Hepatocyte (in vitro differentiated cells): ENCODE results near the gene ICAM1. TPM values are rescaled to one million over a fixed set of nuclear protein-coding genes. Genes with fewer than 3 reads are reported as not detected.

ENCODE experiments used
- DNase-seq: peaks from one replicate; pipeline ENCODE4 v3.0.0-alpha.2; 2016; ENCODE audit warnings: low spot score
- H2AFZ ChIP-seq: fragments of 200-600 bp; sonication (generic); 2 replicates; pipeline ENCODE4 v1.6.0; 2016; ENCODE audit warnings: antibody characterized with exemption, mild to moderate bottlenecking
- H3K27ac ChIP-seq: fragments of 200-600 bp; sonication (generic); 2 replicates; pipeline ENCODE4 v1.5.1; 2016; ENCODE audit warnings: mild to moderate bottlenecking
- H3K27me3 ChIP-seq: fragments of 200-600 bp; sonication (generic); 2 replicates; pipeline ENCODE4 v1.6.1; 2016
- H3K36me3 ChIP-seq: fragments of 200-600 bp; sonication (generic); replicated peaks from 2 replicates; pipeline ENCODE4 v1.5.1; 2016; ENCODE audit warnings: low read depth; ENCODE audit not compliant: insufficient read depth
- H3K4me1 ChIP-seq: fragments of 200-600 bp; sonication (generic); 2 replicates; pipeline ENCODE4 v1.5.1; 2016; ENCODE audit warnings: mild to moderate bottlenecking, moderate library complexity; ENCODE audit not compliant: insufficient read depth
- H3K4me2 ChIP-seq: fragments of 200-600 bp; sonication (generic); 2 replicates; pipeline ENCODE4 v1.6.0; 2016
- H3K4me3 ChIP-seq: fragments of 200-600 bp; sonication (generic); 2 replicates; pipeline ENCODE4 v1.5.1; 2016; ENCODE audit warnings: mild to moderate bottlenecking
- H3K79me2 ChIP-seq: fragments of 200-600 bp; sonication (generic); 2 replicates; pipeline ENCODE4 v1.6.0; 2017; ENCODE audit warnings: mild to moderate bottlenecking
- H3K9me2 ChIP-seq: fragments of 200-600 bp; sonication (generic); replicated peaks from 2 replicates; pipeline ENCODE4 v1.6.0; 2017; ENCODE audit warnings: mild to moderate bottlenecking; ENCODE audit not compliant: insufficient read depth
- H3K9me3 ChIP-seq: fragments of 200-600 bp; sonication (generic); 2 replicates; pipeline ENCODE4 v1.5.1; 2016; ENCODE audit warnings: low read depth, mild to moderate bottlenecking
- H4K20me1 ChIP-seq: fragments of 200-600 bp; sonication (generic); 2 replicates; pipeline ENCODE4 v1.6.0; 2016; ENCODE audit warnings: mild to moderate bottlenecking; ENCODE audit not compliant: insufficient read depth, poor library complexity, severe bottlenecking
- CTCF ChIP-seq: fragments of 200-600 bp; sonication (generic); IDR thresholded peaks from 2 replicates; pipeline ENCODE4 v1.5.1; 2016; ENCODE audit warnings: antibody characterized with exemption, mild to moderate bottlenecking; ENCODE audit not compliant: poor library complexity
- EZH2 ChIP-seq: fragments of 200-600 bp; sonication (generic); IDR thresholded peaks from 2 replicates; pipeline ENCODE4 v1.6.1; 2016; ENCODE audit warnings: antibody characterized with exemption, mild to moderate bottlenecking, borderline replicate concordance
- EZH2phosphoT487 ChIP-seq: fragments of 200-600 bp; sonication (generic); IDR thresholded peaks from one replicate; pipeline ENCODE4 v1.6.1; 2018; ENCODE audit warnings: antibody characterized with exemption, mild to moderate bottlenecking, low read depth, moderate library complexity; ENCODE audit not compliant: unreplicated experiment, severe bottlenecking
- WGBS: methylation state at CpG from one replicate; pipeline ENCODE4 v1.1.6; 2016; ENCODE audit warnings: low lambda C conversion rate; ENCODE audit errors: missing lambda C conversion rate; 5-methylcytosine and 5-hydroxymethylcytosine counted together
- polyA plus RNA-seq: library from polyadenylated mRNA; unstranded; fragments of >200 nt; fragmentation: Nextera tagmentation; extraction: Ambion mirVana; gene quantifications from 2 replicates; pipeline ENCODE4 v1.2.1, GENCODE V29; 2016
- total RNA-seq: library from RNA; depleted of rRNA; stranded (reverse); fragments of >200 nt; gene quantifications from 2 replicates; pipeline ENCODE4 v1.2.3, GENCODE V29; 2014

ICAM1 gene
- total and polyA plus RNA-seq, 2 experiments from 2014 or later, result 19.6 to 19.9 TPM

- H3K9me3 ChIP-seq, result no peaks in the 10 kb centered on the region
- no peaks in the 10 kb centered on the region for H3K79me2 ChIP-seq
- WGBS, result 88% methylated on average over 10 of the region's 10 CpGs
- H3K36me3 ChIP-seq, result no peaks in the 10 kb centered on the region
- H3K9me2 ChIP-seq, result no peaks in the 10 kb centered on the region
- no peak overlapping the region for H3K4me2 ChIP-seq
- peaks cover 11% of the 10 kb centered on the region for H3K4me1 ChIP-seq
- H4K20me1 ChIP-seq, result no peaks in the 10 kb centered on the region
- H3K27me3 ChIP-seq, result peaks cover 22% of the 10 kb centered on the region
- no peak for DNase-seq
- H2AFZ ChIP-seq, result no peak overlapping the region
- no peak overlapping the region for H3K4me3 ChIP-seq
- TF ChIP-seq EZH2 (no peak), CTCF (no peak), EZH2phosphoT487 (no peak)
- no peak overlapping the region for H3K27ac ChIP-seq
These were observed 3.7 kb downstream of the ICAM1 start for GRCh38 chr19:10274589-10274988.

GRCh38 chr19:10277795-10278589 lies 7.1 kb downstream of the ICAM1 start:
- H4K20me1 ChIP-seq, result no peaks in the 10 kb centered on the region
- H3K9me2 ChIP-seq, result no peaks in the 10 kb centered on the region
- TF ChIP-seq CTCF, result no peak
- no peak for TF ChIP-seq EZH2phosphoT487
- TF ChIP-seq EZH2, result no peak
- no peak overlapping the region for H2AFZ ChIP-seq
- H3K27me3 ChIP-seq, result no peaks in the 10 kb centered on the region
- DNase-seq, result no peak
- no peaks in the 10 kb centered on the region for H3K4me1 ChIP-seq
- H3K4me3 ChIP-seq, result no peak overlapping the region
- H3K79me2 ChIP-seq, result no peaks in the 10 kb centered on the region
- no peaks in the 10 kb centered on the region for H3K9me3 ChIP-seq
- no peaks in the 10 kb centered on the region for H3K36me3 ChIP-seq
- H3K27ac ChIP-seq, result no peak overlapping the region
- WGBS, result 90% methylated on average over 9 of the region's 9 CpGs
- H3K4me2 ChIP-seq, result no peak overlapping the region

- H3K4me1 ChIP-seq, result no peaks in the 10 kb centered on the region
- TF ChIP-seq EZH2phosphoT487, result no peak
- TF ChIP-seq EZH2, result no peak
- TF ChIP-seq CTCF, result no peak
- WGBS, result 86% methylated on average over 1 of the region's 1 CpG
- no peak overlapping the region for H3K4me2 ChIP-seq
- no peaks in the 10 kb centered on the region for H3K9me2 ChIP-seq
- H3K9me3 ChIP-seq, result no peaks in the 10 kb centered on the region
- no peak overlapping the region for H3K4me3 ChIP-seq
- no peak for DNase-seq
- H4K20me1 ChIP-seq, result no peaks in the 10 kb centered on the region
- no peak overlapping the region for H3K27ac ChIP-seq
- H3K27me3 ChIP-seq, result no peaks in the 10 kb centered on the region
- H3K36me3 ChIP-seq, result no peaks in the 10 kb centered on the region
- no peaks in the 10 kb centered on the region for H3K79me2 ChIP-seq
- no peak overlapping the region for H2AFZ ChIP-seq
These were observed 8.0 kb downstream of the ICAM1 start for GRCh38 chr19:10278935-10279334.
